Central memory CD4-positive, alpha-beta T cell (primary cell): ENCODE measurements around the gene CHN2.

ENCODE experiments used
- DNase-seq: peaks from one replicate; pipeline ENCODE4 v3.0.0; 2022

CHN2 gene

DNA sequence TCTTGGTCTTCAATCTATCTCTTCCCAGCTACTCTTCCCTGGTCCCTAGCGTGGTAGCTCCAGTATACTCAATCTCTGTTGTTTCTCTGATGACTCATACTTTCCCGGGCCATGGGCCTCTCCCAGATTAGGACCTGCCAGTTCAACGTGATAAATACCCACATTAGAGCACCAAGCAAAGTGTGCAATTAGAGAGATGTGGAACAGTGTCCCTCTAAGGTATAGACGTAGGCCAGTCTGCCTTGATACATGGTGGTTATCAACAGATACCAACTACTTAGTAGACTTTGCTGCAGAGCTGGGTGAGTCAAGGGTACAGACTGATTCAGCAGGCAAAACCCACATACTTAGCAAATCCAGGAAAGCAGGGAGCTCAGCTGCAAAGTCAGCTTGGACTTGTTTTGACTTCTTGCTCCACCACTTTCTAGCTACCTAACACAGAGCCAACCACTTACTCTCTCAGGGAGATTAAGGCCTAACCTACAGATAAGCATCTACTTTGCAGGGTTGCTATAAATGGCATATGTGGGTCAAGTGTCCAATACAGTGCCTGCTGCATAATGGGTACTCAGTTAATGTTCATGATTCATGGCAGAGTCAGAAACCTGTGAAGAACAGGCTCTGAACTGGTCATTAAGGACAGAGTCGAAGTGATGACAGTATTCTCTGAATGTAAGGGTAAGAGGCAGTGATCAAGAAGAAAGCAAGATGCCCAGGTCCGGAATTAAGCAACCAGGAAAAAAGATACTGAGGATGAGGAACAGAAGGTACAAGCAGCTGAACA, 176.1 kb downstream of the CHN2 start:
- DNase-seq, result no peak

GRCh38 chr7:29371472-29371871, 176.9 kb downstream of the CHN2 start:
- no peak for DNase-seq

GRCh38 chr7:29372351-29373090, 177.9 kb downstream of the CHN2 start:
- no peak for DNase-seq

- DNase-seq, result no peak
Observed at GRCh38 chr7:29375641-29376562, 181.3 kb downstream of the CHN2 start.

DNA sequence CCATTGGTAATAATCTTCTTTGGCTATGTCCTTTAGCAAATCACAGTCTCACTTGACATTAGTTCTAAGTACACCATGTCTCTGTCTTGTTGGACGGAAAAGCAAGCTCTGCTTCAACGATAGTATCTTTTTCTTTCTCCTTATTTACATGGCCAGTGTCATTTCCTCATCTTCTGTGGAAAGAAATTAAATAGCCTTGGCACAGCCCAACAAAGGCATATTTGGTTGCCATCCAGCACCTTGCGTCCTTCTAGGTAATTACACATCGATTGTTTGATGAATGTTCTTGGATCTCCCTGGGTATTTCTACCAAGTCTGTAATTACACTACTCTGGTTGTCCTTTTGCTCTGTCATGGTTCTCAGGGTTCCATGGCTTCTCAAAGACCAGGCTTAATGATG, 183.1 kb downstream of the CHN2 start:
- DNase-seq, result no peak

GRCh38 chr7:29379551-29379950, 185.0 kb downstream of the CHN2 start:
- DNase-seq, result no peak

- no peak for DNase-seq
Observed at GRCh38 chr7:29381206-29382094, 186.9 kb downstream of the CHN2 start.

DNA sequence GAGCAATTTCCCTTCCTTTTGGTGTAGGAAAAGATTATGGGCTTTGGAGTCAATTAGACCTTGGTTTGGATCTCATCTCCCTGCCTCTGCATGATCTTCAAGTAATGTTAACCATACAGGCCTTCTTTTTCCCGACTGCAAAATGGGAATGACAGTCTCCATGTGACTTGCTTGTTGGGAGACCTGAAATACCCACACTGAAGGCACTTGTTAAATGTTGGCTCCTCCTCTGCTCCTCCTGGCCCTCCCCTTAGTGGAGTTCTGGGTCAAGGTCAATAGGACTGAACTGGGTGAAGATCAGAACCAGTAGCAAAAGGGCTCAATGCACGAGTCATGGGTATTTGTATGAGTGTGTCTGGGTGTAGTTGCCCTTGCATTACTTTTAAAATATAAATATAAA, 189.7 kb downstream of the CHN2 start:
- DNase-seq, result no peak

DNA sequence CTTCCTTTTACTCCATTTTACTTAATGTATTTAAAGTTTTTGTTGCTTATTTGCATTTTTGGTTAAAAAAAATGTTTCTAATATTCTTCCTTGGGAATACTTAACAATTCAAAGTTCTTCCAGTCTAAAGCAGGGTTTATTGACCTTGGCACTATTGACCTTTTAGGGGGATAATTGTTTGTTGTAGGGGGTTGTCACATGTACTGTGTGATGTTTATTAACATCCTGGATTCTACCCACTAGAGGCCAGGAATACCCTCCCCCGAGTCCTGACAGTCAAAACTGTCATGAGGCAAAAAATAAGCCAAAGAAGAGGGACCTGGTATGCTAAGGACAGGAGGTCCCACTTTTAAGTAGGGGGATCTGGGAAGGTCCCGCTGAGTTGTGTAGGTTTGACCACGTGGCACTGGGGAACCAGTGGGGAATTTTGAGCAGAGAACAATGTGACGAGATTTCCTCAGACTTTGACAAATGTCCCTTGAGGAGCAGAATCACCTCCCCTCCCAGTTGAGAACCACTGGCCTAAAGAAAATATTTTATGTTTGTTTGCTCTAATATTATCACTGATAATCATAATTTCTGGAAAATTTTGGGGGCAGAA, 190.7 kb downstream of the CHN2 start:
- no peak for DNase-seq

DNA sequence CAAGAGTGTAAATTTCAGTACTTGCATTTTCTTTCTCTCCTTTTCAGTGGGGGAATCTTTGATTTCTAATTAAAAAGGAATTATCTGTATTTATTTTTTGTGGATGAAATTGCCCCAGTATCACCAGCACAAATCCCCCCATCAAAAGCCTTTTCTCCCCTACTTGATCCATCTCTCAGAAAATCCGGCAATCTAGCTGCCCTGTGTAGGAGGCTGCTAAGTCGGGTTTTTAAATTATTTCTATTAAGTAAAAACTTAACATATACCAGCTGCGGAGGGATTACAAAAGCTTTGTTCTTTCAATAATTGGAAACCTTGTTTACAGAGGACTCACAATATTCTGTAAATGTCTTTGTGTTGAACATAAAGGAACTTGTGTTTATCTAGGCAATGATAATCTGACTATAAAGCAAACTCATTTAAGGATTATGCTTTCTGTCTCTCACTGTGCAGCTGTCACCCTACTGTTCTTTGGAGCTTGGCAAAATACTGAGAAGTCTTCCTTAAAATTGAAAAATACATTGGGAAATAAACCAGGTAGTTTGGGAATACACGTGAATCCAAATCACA, 191.7 kb downstream of the CHN2 start:
- no peak for DNase-seq

DNA sequence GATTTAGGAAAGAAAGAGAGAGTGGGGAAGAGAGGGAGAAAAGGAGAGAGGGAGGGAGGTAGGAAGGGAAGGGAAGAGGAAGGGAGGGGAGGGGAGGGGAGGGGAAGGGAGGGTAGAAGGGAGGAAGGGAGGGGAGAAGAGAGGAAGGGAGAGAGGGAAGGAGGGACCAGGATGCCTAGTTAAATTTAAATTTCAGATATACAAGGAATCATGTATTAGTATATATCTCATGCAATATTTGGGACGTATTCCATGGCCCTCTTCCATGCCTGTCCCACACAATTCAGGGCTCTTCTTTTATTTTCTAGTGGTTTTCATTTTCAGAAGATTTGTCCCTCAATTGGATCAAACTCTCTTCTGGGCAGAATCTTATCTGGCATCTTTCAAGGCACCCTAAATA, 196.7 kb downstream of the CHN2 start:
- DNase-seq, result no peak

DNA sequence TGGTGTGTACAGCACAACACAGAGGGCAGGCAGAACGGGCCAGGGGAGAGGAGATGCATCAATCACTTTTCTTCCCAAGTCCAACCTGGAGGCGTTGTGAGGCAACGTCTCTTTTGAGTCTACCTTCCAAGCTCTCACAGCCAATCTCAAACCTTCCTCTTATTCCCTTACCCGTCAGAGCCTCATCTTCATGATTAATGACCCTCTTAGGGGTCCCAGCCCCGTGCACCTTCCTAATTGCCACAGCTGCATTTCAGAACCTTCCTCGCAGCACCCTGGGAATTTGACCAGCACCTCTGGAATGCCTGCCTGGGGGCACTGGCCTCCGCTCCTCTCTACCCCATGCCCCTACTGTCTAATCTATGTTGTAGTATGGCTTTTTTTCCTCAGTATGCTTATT, 199.7 kb downstream of the CHN2 start:
- DNase-seq, result no peak

GRCh38 chr7:29396563-29396962, 202.0 kb downstream of the CHN2 start:
- DNase-seq, result no peak

DNA sequence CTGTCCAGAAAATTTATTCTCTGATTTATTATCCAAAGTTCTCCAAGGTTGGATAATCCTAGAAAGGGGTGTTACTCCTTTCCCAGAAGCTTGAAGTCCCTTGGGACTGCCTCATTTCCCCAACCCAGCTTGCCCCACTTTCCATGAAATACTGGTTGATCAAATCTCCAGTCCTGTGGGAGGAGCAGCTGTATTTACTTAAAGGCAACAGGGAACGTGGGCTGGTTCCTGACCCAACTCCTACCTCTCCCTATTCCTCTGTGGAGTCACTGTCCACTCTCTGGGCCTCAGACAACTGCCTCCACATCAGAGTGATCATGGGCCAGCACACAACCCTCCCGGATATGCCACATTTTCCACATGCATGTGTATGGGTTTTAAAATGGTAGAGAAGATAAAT, 202.8 kb downstream of the CHN2 start:
- no peak for DNase-seq

- no peak for DNase-seq
Observed at GRCh38 chr7:29398011-29398410, 203.4 kb downstream of the CHN2 start.

DNA sequence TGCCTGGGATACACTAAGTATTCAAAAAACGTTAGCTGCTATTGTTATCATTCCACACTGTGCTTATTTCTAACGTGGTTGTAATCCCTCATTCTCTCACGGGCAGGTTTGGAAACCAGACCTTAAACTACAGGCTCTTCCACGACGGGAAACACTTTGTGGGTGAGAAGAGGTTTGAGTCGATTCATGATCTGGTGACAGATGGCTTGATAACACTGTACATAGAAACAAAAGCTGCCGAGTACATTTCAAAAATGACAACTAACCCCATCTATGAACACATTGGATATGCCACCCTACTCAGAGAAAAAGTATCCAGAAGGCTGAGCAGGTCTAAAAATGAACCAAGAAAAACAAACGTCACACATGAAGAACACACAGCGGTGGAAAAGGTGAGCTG, 205.9 kb downstream of the CHN2 start:
- no peak for DNase-seq

GRCh38 chr7:29401769-29402168, 207.2 kb downstream of the CHN2 start:
- DNase-seq, result no peak

DNA sequence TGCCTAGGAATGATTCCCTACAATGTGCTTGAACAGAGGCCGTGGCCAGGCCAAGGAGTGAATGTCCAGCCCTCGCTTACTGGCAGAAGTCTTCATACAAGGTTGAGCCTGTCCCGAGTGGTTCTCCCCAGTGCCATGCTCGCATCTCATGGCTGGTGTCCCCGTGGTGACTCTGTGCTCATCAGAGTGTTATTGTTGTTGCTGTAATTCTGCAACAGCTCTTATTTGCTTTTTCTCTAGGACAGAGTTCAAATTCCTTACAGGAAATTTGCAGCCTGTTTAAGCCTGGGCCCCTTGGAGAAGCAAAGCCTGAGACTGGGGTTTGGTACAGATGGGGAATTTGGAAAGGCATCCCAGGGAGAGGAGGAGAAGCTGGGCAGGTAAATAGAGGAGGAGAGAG, 211.3 kb downstream of the CHN2 start:
- DNase-seq, result no peak

DNA sequence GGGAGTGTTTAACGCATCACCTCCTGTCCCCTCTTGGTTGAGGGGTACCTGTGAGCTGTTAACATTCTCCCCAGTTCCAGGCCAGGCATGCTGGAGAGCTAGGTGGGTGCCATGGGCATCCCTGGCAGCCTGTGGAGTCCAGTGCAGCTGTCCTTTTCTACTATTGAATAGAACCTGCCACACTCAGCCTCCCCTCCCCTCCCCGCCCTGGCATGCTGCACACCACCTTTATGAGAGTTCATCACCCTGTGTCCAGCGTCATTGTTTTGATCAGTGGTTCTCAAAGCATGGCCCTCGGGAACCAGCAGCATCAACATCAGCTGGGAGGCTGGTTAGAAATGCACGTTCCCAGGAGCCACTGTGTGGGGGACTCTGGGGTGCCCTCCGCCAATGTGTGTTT, 211.8 kb downstream of the CHN2 start:
- DNase-seq, result no peak

DNA sequence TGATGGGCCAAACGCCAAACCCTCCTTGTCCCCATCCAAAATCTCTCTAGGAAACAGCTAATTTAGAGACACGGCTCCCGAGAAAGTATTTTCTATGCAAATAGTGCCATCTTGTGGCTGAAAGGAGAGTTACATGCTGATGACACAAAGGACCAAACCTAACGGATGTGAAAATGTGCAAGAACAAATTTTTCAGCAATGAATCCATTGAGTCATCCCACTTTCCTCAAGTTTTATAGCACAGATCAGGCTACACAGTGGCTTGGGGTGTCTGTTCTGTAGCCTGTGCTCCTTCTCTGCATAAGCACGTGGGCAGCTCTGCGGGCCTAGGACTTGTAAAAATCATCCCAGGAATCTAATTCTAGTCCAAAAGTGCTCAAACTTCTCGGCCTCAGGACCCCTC, 214.3 kb downstream of the CHN2 start:
- peak; percentile 36 for DNase-seq

DNA sequence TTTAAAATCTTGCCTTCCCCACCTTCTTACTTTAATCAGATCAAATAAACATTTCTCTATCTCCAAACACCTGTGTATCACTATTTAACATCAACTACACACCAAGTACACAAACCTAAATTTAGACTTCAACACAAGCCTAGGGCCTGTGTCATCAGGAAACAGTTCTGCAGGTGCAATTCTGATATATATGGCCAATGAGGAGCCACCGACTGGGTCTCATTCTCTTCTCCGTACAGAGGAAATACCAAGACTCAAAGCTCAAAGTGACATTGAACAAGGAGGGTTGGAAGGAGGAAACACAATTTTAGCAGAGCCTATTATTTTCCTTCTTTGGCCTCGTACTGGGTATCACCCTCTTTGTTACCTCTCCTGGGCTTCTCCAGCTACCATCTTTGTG, 216.4 kb downstream of the CHN2 start:
- DNase-seq, result no peak

DNA sequence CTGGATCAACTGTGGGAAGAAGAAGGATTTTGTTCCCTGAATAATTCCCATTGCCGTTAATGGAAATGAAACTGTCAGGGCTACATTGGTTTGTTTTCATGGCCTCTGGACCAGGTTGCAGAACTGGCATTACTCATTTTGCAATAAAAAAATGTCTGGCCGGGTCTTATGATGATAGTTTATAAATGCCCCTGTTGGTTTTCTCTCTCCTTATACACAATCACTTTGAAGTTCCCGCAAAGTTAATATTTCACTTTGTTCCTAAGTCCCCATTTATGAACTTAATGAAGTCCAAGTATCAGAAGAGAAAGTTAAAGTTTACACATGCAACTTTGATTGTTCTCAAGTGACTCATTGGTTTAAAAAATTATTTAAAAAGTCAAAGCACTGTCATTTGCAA, 218.3 kb downstream of the CHN2 start:
- DNase-seq, result no peak
